Activated CD4-positive, alpha-beta T cell treated with anti-CD3 and anti-CD28 coated beads, Interleukin-10, Interleukin-2, amounts not matched to agents 100 ng/mL and 50 ng/mL, durations not matched to agents 16 hours and 8 hours (primary cell): ENCODE results near the gene TMEM198.

Experiments
- DNase-seq: peaks from one replicate; pipeline ENCODE4 v3.0.0-alpha.2; 2020

Gene TMEM198

GRCh38 chr2:219565130-219566080, 21.6 kb downstream of the TMEM198 start:
- no peak for DNase-seq

- no peak for DNase-seq
Measured at GRCh38 chr2:219566640-219567039, 22.8 kb downstream of the TMEM198 start.

GRCh38 chr2:219567131-219567530, 23.3 kb downstream of the TMEM198 start:
- DNase-seq, result no peak

GRCh38 chr2:219567791-219568361, 24.0 kb downstream of the TMEM198 start:
- no peak for DNase-seq

- DNase-seq, result no peak
Measured at GRCh38 chr2:219569041-219569440, 25.2 kb downstream of the TMEM198 start.

- DNase-seq, result no peak
Measured at GRCh38 chr2:219569635-219570034, 25.8 kb downstream of the TMEM198 start.

GRCh38 chr2:219570194-219570923, 26.5 kb downstream of the TMEM198 start:
- DNase-seq, result no peak

- no peak for DNase-seq
Measured at GRCh38 chr2:219570924-219571310, 27.1 kb downstream of the TMEM198 start.

- no peak for DNase-seq
Measured at GRCh38 chr2:219571311-219572236, 27.7 kb downstream of the TMEM198 start, which contains the start of gene OBSL1. TSS of gene OBSL1 (minus strand) at chr2:219571539. CDS start at chr2:219571232, 307 bp downstream.

GRCh38 chr2:219572237-219573001, 28.6 kb downstream of the TMEM198 start, which contains the start of gene INHA:
TSS of gene INHA (plus strand) at chr2:219572310. CDS start at chr2:219572375, 65 bp downstream.
- no peak for DNase-seq

GRCh38 chr2:219573166-219573565, 29.3 kb downstream of the TMEM198 start:
- DNase-seq, result no peak

- DNase-seq, result no peak
Measured at GRCh38 chr2:219574484-219575311, 30.9 kb downstream of the TMEM198 start.

- DNase-seq, result no peak
Measured at GRCh38 chr2:219575566-219576504, 32.0 kb downstream of the TMEM198 start.

- no peak for DNase-seq
Measured at GRCh38 chr2:219576505-219577388, 32.9 kb downstream of the TMEM198 start.

- no peak for DNase-seq
Measured at GRCh38 chr2:219578811-219579613, 35.2 kb downstream of the TMEM198 start.

- DNase-seq, result no peak
Measured at GRCh38 chr2:219581346-219581745, 37.5 kb downstream of the TMEM198 start.

GRCh38 chr2:219591091-219591490, 47.3 kb downstream of the TMEM198 start:
- no peak for DNase-seq
